ES-I3 (cell line): ENCODE data around the gene STYXL2.

Experiments
- H3K36me3 ChIP-seq: 2 replicates; pipeline ENCODE4 v1.6.1; 2013; ENCODE audit warnings: mild to moderate bottlenecking, low read length, control low read depth, moderate library complexity; ENCODE audit not compliant: insufficient read depth
- H3K4me1 ChIP-seq: 2 replicates; pipeline ENCODE4 v1.6.1; 2013; ENCODE audit warnings: mild to moderate bottlenecking, control low read depth, low read length; ENCODE audit not compliant: insufficient read depth
- H3K9ac ChIP-seq: 2 replicates; pipeline ENCODE4 v1.6.1; 2013; ENCODE audit warnings: low read depth, mild to moderate bottlenecking, low read length, moderate library complexity
- H3K9me3 ChIP-seq: 2 replicates; pipeline ENCODE4 v1.6.1; 2013; ENCODE audit warnings: mild to moderate bottlenecking, low read length, moderate library complexity; ENCODE audit not compliant: control insufficient read depth, insufficient read depth

The STYXL2 gene

DNA sequence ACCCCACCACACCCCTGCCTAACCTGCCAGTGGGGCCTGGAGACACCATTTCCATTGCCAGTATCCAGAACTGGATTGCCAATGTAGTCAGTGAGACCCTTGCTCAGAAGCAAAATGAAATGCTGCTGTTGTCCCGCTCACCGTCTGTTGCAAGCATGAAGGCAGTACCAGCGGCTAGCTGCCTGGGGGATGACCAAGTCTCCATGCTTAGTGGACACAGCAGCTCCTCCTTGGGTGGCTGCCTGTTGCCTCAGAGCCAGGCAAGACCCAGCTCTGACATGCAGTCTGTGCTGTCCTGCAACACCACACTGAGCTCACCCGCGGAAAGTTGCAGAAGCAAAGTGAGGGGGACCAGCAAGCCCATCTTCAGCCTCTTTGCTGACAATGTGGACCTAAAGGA is 33.4 kb downstream of the STYXL2 start:
- Histone ChIP-seq H3K9ac (no peak overlapping the region), H3K9me3 (no peaks in the 10 kb centered on the region), H3K36me3 (no peaks in the 10 kb centered on the region), H3K4me1 (peaks cover 4% of the 10 kb centered on the region)

DNA sequence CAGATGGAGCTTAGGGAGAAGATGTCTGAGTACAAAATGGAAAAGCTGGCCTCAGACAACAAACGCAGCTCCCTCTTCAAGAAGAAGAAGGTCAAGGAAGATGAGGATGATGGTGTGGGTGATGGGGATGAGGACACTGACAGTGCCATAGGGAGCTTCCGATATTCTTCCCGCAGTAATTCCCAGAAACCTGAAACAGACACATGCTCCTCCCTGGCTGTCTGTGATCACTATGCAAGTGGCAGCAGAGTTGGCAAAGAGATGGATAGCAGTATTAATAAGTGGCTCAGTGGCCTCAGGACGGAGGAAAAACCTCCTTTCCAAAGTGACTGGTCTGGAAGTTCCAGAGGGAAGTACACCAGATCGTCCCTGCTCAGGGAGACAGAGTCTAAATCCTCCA is 33.8 kb downstream of the STYXL2 start:
- H3K36me3 ChIP-seq: no peaks in the 10 kb centered on the region
- no peak overlapping the region for H3K9ac ChIP-seq

DNA sequence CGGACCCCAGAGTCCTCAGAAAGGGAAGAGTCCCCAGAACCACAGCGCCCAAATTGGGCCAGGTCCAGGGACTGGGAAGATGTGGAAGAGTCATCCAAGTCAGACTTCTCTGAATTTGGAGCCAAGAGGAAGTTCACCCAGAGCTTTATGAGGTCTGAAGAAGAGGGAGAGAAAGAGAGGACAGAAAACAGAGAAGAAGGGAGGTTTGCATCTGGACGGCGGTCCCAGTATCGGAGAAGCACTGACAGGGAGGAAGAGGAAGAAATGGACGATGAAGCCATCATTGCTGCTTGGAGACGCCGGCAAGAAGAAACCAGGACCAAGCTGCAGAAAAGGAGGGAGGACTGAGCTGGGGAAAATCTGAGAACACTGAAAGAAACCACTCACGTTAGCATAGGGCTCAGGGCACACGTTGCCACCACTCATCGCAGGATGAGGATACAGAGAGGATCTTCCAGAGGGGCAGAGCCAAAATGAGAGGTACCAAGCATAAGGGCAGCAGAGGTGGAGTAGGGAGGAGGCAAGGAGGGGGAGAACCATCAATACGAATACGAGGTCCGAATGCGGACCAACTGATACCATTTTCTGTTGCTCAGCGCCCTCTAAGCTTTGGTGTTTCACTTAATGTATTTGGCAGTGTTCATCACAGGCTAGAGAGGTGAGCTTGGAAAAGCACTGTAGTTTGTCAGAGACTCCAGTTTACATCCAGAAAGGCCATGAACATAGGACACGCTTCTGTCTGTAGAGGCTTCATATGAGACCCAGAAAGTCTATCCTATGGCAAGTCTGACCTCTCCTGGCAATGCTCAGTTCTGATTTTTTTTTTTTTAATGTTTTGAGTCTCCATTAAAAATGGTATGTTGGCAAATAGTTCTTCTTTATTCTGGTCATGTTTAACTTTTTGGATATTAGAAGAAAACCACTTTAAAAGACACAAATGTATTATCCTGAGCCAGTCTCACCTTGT is 34.7 kb downstream of the STYXL2 start:
- Histone ChIP-seq H3K9ac (no peak overlapping the region), H3K4me1 (no peaks in the 10 kb centered on the region), H3K9me3 (no peaks in the 10 kb centered on the region), H3K36me3 (no peaks in the 10 kb centered on the region)

More for the DNA sequence above, 33.8 kb downstream of the STYXL2 start:
- H3K9me3 ChIP-seq: no peaks in the 10 kb centered on the region
- H3K4me1 ChIP-seq: no peaks in the 10 kb centered on the region

DNA sequence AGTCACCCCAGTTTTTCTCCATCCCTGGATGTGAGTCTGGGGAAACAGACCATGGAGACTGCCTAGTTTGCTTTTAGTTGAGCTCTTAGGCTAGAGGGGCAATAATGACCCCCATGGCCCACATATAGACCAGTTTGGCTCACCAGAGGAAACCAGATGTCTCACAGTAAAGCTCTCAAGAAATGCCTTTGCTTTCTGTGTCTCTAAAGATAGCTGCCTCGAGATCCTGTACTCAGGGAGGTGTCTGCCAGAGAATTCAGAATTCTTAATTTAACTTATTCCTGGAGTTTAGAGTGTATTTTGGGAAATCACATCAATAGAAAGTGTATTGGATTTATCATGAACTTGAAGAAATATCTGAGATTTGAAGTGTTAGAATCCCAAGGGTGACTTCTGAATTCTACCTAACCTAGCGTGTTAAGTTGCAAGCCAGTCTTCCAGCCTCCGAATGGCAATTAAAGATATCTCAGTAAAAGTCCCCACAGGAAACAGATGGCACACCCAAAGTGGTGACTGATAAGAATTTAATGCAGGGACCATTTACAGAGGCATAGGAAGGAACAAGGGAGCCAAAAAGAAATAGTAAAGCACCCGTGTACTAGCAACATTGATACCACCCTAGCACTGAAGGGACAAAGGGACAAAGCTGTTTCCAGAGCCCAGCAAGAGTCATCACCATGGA is 37.1 kb downstream of the STYXL2 start:
- no peak overlapping the region for H3K9ac ChIP-seq
- no peaks in the 10 kb centered on the region for H3K9me3 ChIP-seq
- no peaks in the 10 kb centered on the region for H3K36me3 ChIP-seq
- peaks cover 9% of the 10 kb centered on the region for H3K4me1 ChIP-seq

DNA sequence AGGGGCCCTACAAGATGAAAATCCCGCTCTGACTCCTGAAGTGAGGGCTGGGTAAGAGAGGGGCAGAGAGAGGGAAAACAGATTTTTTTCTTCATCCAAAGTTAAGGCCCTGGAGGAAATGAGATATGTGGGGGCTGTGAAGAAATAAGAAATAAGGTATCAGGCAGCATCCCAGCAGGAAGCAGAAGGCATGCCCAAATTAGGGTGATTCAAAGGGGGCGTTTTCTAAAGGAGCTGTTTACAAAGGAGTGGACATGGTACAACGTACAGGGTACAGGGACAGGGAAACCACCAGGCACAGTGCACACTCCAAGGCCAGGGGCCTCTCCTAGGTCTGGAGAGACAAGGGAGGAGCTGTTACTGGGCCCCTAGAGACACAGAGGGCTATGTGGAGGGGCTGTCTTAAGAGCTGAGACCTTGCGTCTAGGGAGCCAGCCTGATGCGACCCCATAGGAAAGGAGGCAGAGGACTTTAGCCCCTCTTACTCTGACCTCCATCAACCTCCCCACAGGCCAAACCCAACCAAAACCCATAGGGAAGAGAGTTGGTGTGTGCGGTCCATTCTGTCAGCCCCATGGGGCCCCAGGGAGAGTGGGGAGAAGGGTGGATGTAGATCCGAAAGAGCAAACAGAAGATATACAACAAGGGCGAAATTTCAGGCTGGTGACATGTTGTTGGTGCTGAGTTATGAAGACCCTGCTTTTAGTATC is 38.6 kb downstream of the STYXL2 start:
- H3K9me3 ChIP-seq: no peaks in the 10 kb centered on the region
- H3K4me1 ChIP-seq: peaks cover 12% of the 10 kb centered on the region
- H3K9ac ChIP-seq: no peak overlapping the region
- no peaks in the 10 kb centered on the region for H3K36me3 ChIP-seq

DNA sequence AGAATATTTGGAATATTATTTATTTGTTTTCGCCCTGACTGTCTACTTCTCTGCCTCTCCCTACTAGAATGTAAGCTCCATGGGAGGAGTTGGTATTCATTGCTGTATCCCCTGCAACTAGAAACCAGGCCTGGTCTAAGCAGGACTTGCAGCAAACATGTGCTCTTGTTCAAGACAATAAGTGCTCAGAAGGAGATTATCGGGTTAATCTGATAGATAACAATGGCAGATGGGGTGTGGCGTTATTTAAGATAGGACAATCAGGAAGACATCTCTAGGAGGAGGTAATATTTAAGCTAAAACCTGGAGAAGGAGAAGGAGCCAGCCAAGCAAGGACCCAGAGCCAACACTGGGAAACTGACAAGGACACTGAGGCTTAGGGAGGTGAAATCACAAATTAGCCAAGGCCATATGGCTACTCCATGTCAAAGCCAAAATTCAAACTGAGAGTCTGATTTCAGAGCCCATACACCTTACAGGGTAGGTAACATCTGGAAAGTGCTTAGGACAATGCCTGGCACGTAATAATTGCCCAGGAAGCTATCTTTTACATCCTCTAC is 41.5 kb downstream of the STYXL2 start:
- no peaks in the 10 kb centered on the region for H3K36me3 ChIP-seq
- no peak overlapping the region for H3K9ac ChIP-seq
- H3K4me1 ChIP-seq: peaks cover 26% of the 10 kb centered on the region
- no peaks in the 10 kb centered on the region for H3K9me3 ChIP-seq

DNA sequence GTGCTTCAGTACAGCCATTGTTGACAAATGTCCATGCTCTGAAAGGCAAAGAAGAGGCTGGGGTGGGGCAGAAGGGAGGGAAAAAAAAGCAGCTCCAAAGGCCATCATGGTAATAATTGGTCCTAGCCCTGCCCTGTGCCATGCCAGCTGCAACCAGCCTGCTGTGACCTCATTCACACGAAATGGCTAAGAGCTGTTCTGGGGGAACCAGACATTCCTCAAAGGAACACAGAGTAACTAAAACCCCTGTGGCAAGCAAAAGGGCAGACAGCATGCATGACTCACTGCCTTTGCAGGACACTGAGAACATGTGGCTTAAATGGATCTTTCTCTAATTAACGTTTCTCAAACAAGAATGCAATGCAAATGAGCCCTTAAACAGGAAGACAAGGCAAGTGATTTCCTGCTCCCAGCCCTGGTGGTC is 42.3 kb downstream of the STYXL2 start:
- H3K4me1 ChIP-seq: peaks cover 26% of the 10 kb centered on the region
- no peak overlapping the region for H3K9ac ChIP-seq
- no peaks in the 10 kb centered on the region for H3K9me3 ChIP-seq
- H3K36me3 ChIP-seq: no peaks in the 10 kb centered on the region

DNA sequence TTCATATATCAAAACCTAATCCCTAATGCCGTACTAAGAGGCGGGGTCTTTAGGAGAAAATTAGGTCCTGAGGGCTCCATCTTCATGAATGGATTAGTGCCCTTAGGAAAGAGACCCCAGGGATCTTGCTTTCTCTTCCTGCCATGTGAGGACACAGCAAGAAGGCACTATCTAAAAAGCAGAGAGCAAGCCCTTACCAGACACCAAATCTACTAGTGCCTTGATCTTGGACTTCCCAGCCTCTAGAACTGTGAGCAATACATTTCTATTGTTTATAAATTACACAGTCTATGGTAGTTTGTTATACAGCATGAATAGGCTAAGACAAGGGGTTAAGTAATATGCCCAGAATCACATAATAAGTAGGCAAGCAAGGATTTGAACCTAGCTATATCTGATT is 42.9 kb downstream of the STYXL2 start:
- H3K9me3 ChIP-seq: no peaks in the 10 kb centered on the region
- H3K36me3 ChIP-seq: no peaks in the 10 kb centered on the region
- H3K4me1 ChIP-seq: peaks cover 26% of the 10 kb centered on the region
- H3K9ac ChIP-seq: no peak overlapping the region

DNA sequence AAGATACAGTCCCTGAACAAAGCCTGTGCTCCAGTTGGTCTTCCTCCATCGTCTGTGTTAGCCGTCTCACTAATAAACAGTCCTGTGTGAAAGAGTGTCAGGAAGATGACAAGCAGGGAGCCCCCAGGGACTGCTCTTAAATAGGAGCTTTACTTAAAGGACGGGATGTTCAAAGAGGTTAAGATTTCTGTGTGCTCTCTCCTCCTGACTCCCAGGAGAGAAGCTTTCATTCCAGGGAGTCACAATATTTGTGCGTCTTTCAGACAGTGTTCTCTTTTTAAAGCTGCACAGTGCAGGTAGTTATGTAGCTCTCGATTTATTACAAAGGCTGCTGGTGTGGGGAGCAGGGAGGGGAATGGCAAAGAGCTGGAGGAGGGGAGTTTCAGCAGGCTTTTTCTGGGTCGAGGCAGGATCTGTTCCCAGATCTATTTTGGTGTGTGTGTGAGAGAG is 43.5 kb downstream of the STYXL2 start:
- no peak overlapping the region for H3K9ac ChIP-seq
- H3K36me3 ChIP-seq: no peaks in the 10 kb centered on the region
- H3K4me1 ChIP-seq: peaks cover 26% of the 10 kb centered on the region
- H3K9me3 ChIP-seq: no peaks in the 10 kb centered on the region; the same call in 1 of the 2 replicates

DNA sequence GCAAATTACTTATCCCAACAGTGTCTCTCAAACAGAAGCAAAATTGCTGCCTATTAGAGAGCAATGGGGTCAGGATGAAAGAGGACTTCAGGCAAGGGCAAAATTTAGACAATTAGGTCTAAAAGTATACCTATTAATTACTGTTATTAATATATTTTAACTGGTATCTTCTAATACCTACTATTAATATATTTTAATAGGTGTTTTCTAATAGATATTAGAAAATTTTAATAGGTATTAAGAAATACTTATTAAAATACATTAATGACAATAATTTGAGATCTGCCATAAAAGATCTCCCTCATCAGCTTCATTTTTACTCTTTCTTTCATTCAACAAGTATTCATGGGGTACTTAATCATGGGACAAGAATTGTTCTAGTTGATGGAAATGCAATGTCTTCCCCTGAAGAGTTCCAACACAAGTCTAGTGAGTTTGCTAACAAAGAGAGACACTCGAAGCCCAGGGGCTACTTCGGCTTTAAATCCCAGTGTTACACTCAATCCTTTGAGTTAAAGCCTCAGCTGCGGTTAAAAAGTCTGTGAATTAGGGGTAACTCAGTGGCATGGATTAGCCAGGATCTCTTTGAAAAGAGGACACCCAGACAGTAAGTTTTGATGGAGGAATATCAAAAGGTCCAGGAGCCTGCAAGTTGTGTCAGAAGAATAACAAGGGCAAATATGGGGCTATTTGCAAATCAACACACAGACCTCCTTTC is 44.1 kb downstream of the STYXL2 start:
- no peaks in the 10 kb centered on the region; the same call in 1 of the 2 replicates for H3K9me3 ChIP-seq
- no peak overlapping the region for H3K9ac ChIP-seq
- peaks cover 26% of the 10 kb centered on the region for H3K4me1 ChIP-seq
- no peaks in the 10 kb centered on the region for H3K36me3 ChIP-seq

DNA sequence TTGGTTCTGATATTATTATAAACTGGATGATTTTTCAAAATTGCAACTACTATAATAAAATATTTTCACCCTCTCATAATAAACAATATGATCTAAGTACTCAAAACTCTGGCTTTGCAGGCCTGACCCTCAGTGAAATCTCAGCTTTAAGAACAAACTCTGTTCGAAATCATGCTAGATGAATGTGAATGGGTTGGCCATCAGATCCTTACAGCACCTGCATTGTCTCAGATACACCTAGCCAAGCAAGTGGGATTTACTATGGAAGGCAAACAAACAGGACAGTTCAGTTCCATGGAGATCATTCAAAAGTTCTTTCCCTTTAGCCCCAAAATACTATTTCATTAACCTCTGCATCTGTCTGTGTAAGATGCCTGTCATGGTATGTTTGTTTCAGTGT is 44.8 kb downstream of the STYXL2 start:
- Histone ChIP-seq H3K36me3 (no peaks in the 10 kb centered on the region), H3K4me1 (peaks cover 26% of the 10 kb centered on the region), H3K9me3 (no peaks in the 10 kb centered on the region; the same call in 1 of the 2 replicates), H3K9ac (no peak overlapping the region)

DNA sequence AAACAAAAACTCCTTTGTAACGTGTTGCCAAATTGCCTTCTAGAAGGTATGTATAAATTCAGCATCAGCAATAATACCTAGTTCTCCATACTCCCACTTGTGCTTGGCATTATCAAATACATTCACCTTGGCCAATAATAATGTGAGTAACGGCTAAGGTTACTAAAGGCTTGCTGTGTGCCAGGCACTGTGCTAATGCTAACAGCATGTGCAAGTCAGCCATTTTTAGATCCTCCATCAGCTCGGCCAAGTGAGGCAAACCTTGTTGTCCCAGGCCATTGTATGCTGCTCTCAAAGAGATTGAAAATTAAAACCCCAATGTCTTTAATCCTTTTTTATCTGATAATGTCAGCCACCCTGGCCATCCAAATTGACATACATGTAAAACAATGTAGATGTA is 48.1 kb downstream of the STYXL2 start:
- no peaks in the 10 kb centered on the region for H3K36me3 ChIP-seq
- peaks cover 14% of the 10 kb centered on the region for H3K4me1 ChIP-seq
- H3K9ac ChIP-seq: no peak overlapping the region
- peaks cover under 1% of the 10 kb centered on the region; the same call in 1 of the 2 replicates for H3K9me3 ChIP-seq
